DMS79 treated with DMSO at 0.1 percent for 48 hours (cell line): Measurements from ENCODE around the gene TBC1D4.

Experiments
- DNase-seq: peaks from one replicate; lab custom pipeline; 2025; lab: John Stamatoyannopoulos, UW

TBC1D4 gene, protein sequence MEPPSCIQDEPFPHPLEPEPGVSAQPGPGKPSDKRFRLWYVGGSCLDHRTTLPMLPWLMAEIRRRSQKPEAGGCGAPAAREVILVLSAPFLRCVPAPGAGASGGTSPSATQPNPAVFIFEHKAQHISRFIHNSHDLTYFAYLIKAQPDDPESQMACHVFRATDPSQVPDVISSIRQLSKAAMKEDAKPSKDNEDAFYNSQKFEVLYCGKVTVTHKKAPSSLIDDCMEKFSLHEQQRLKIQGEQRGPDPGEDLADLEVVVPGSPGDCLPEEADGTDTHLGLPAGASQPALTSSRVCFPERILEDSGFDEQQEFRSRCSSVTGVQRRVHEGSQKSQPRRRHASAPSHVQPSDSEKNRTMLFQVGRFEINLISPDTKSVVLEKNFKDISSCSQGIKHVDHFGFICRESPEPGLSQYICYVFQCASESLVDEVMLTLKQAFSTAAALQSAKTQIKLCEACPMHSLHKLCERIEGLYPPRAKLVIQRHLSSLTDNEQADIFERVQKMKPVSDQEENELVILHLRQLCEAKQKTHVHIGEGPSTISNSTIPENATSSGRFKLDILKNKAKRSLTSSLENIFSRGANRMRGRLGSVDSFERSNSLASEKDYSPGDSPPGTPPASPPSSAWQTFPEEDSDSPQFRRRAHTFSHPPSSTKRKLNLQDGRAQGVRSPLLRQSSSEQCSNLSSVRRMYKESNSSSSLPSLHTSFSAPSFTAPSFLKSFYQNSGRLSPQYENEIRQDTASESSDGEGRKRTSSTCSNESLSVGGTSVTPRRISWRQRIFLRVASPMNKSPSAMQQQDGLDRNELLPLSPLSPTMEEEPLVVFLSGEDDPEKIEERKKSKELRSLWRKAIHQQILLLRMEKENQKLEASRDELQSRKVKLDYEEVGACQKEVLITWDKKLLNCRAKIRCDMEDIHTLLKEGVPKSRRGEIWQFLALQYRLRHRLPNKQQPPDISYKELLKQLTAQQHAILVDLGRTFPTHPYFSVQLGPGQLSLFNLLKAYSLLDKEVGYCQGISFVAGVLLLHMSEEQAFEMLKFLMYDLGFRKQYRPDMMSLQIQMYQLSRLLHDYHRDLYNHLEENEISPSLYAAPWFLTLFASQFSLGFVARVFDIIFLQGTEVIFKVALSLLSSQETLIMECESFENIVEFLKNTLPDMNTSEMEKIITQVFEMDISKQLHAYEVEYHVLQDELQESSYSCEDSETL (N-terminal part only)

DNA sequence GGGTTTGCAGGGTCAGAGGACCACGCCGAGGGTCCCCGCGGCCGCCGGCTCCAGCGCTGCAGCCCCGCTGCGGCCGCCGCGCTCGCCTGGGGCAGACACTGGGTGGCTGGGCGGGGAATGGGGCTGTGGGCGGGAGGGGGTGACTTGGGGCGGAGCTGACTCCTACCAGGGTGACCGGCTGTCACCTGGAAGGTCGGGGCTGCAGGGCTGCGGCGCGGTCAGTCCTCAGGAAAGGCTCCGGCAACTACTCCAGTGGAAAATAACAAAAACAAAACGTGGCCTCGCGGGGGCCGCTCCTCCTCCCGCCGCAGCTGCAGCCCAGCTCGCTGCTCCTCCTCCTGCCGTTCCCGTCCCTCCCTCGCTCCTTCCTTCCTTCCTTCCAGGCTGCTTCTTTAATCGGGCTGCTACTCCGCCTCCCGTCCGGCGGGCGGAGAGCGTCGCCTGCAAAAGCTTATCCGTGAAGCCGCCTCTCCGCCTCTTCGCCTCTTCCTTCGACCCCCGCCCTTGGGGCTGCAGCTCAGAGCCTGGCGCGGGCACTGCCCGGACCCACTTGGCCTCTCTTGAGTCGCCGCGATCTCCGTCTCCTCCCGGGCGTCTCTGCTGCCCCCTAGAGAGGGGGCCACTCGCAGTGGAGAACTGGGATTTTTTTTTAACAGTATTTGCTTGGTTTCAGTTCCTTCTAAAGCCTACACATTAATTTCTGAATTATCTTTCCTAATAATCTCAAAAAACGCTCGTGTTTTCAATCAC lies at the start of gene TBC1D4:
Gene TBC1D4, minus strand, starts transcription at position 100 of the 750 bp plus-strand sequence. CDS start 402 bp downstream, outside the sequence.
- DNase-seq, result peak; percentile 73

DNA sequence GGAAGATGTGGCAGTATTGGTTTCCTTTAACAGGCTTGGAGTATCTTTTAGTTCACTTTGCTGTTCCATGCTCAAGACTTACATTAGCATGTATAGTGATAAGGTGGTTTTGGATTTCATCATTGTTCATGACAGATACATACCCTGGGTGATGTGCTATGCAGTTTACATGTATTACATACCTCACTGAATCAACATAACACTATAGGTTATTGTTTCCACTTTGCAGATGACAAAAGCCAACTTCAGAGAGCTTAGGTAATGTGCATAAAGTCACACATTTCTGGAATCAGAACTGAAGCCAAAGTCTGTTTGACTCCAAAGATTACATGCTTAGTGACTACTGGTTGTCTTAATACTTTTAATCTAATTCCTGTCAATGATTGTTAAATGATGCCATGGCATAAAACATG lies 48.6 kb upstream of the TBC1D4 start:
- DNase-seq, result no peak

DNA sequence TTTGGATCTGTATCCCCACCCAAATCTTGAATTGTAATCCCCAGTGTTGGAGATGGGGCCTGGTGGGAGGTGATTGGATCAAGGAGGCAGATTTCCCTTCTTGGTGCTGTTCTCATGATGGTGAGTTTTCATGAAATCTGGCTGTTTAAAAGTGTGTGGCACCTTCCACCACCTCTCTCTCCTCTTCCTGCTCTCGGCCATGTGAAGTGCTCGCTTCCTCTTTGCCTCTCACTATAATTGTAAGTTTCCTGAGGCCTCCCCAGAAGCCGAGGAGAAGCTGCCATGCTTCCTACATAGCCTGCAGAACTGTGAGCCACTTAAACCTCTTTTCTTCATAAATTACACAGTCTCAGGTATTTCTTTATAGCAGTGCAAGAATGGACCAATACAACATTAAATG lies 40.0 kb upstream of the TBC1D4 start:
- no peak for DNase-seq

DNA sequence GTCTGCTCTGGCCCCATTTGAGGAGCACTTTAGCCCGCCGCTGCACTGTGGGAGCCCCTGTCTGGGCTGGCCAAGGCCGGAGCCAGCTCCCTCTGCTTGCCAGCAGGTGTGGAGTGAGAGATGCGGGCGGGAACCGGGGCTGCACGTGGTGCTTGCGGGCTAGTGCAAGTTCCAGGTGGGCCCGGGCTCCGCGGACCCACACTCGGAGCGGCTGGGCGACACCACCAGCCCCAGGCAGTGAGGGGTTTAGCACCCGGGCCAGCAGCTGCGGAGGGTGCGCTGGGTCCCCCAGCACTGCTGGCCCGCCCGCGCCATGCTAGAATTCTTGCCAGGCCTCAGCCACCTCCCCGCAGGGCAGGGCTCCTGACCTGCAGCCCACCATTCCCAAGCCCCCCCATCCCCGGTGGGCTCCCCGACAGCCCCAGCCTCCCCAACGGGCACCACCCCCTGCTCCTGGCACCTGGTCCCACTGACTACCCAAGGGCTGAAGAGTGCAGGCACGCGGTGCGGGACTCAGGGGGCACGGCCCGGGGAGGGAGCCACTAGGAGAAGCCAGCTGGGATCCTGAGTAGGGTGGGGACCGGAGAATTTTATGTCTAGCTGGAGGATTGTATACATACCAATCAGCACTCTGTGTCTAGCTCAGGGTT lies 36.6 kb upstream of the TBC1D4 start:
- DNase-seq, result no peak

DNA sequence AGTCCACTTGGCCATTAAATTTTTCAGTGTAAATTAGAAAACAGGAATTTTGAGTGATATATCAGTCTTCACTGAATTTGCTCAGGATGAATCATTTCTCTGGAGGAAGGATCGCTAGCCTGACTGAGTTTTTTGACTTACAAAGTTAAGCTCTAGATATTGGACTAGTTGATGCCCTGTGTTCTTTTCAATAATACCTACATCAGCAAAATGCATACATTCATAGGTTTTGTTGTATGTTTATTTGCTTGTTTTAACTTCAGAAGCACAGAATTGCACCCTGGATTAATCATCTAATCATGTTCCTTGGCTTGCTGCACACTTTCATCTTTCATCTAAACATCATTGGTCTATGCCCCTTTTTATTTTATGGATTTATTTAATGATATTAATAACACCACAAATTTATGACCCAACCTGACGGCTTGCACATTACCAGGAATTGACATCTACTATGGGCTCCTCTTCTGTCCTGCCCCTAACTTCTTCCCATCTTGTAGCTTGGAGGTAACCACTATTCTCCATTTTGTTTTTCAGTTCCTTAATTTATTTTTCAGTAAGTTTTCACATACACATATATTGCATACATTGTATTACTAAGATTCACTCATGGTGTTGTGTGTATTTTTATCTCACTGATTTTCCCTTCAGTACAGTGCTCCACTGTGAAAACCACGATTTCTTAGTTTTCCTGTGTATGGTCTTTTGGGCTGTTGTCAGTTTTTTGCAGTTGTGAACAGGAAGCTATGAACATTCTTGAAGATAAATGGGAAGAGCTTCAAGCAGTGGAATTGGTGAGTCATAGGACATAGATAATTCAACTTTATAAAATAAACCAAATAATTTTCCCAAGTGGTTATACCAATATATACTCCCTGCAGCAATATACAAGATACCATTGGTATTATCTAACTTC lies 32.4 kb upstream of the TBC1D4 start:
- DNase-seq, result no peak

DNA sequence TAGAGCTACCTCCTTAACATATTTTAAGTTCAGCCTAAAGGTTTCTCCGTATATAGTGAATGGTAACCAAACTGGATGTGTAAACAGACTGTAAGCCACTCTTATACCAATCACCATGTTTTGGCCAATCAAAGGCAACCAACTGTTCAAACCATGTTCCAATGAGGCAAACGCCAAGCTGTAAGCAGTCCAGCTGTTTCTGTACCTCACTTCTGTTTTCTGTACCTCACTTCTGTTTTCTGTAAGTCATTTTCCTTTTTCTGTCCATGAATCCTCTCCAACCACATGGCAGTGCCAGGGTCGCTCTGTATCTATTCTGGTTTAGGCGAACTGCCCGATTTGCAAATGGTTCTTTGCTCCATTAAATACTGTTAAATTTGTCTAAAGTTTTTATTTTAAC lies 31.3 kb upstream of the TBC1D4 start:
- no peak for DNase-seq

DNA sequence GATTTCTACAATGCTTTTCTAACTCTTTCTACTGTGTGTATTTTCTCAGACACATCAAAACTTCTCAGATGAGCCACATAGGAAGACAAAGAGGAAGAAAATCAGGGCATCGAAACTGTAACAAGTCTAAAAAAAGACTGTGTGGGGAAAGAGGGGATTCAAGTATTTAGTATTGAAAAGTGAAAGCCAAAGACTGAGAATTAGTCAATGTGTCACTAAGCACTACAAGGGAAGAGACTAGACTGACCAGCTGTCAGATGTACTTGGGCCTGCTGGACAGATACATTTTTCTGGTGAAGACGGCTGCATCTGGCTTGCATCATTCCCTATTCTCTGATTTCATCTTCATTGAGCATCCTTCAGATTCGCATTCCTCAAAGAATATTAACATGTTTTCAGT lies 30.3 kb upstream of the TBC1D4 start:
- DNase-seq, result no peak

DNA sequence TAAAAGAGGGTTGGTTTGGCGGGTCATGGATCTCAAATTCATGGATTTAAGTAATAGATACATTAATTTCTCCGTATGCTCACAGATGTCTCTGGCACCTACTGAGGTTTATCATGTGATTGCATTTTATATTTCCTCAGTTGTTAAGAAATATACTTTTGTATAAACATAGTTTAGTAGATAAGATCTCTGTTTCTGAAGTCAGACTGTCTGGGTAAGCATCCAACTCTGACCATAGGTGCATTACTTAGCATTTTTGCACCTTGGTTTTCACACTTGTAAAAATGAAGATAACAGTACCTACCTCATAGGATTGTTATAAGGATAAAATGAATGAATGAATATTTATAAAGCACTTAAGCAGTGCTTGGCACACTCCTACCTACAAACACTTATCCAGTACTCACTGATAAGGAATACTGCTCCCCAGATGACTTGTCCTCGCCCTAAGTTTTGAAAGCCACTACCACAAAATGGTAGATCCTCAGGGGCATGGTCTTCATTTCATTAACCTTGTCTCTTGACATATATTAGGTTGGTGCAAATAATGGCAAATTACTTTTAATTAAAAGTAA lies 29.2 kb upstream of the TBC1D4 start:
- no peak for DNase-seq

DNA sequence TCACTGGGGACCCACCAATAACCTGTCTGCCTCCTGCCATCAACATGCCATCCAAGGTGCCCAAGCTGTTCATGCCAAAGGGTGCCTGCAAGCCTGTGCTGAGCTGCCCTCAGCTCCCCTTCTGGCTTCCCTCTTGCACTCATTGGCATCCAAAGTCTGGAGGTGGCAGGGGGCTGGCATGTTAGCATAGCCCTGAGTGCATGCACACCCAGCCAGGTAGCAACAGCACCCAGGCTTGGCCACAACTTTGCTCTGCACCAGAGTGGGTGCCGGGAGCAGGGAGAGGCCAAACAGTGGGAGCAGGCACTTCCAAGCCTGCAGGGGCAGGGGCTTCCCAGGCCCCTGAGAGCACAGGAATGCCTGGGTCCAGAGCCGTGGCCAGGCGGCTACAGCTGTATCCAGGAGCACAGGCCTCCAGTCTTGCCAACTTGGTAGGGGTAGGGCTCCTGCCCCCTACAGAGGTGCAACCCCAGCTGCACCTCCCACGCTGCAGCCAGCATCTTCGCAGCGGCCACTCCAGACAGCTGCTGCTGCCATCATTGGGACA lies 26.1 kb upstream of the TBC1D4 start:
- DNase-seq, result no peak

DNA sequence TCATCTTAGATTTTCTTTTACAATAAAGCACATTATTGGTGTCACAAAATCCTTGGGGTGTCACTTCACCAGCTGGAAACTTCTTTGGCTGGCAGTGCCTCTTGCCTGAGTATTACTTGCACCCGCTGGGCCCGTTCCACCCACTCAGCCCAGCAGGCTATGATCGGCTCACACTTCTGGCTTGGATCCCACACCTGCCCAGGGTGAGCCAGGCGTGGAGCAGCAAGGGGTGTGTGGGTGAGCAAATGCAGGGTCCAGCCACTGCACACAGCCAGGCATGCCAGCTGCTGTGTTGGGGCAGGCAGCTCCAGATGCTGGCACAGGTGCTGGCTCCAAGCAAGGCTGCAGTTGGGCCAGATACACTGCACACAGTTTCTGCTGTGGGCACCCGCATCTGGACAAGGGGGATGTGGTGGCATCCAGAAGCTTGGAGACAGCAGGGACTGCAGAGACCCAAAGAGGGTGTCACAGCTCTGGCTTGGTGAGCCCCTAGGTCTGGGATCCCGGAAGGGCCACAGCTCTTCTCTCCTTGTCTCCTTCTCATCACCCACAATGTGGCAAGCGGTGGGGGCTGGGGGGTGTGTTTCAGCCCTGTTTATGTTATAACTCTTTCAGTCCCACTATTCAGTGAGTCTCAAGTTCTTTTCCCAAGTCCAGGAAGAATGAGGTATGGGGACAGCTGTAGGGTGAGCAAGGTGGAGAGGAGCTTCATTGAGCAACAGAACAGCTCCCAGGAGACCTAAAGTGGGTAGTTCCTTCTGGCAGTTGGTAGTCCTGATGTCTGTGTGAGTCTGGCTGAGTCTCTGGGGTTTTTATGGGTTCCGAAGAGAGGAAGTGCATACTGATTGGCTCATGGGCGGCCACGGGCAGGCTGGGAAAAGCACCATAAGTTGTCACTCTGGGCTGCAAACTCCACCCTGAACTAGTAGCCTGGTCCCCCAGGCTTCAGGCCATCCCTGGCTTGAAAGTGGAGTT lies 25.3 kb upstream of the TBC1D4 start:
- peak; percentile 4 for DNase-seq

DNA sequence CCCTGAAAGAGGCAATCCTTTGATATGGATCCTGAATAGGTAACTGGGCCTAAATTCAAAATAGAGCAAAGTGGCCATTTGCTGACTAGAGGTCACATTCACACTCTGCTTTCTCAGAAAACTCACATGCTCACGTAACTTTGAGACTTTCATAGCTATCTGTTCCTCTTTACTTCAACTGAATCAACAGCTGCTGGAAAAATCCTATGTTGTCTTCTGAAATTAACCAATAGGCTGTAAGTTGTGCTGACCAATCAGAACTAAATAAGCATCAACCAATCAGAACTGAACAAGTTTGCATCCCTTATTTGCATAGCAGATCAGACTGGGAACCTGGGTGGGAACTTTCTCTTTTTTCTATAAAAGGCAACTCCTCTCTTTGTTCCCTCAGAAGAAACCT lies 24.0 kb upstream of the TBC1D4 start:
- no peak for DNase-seq

DNA sequence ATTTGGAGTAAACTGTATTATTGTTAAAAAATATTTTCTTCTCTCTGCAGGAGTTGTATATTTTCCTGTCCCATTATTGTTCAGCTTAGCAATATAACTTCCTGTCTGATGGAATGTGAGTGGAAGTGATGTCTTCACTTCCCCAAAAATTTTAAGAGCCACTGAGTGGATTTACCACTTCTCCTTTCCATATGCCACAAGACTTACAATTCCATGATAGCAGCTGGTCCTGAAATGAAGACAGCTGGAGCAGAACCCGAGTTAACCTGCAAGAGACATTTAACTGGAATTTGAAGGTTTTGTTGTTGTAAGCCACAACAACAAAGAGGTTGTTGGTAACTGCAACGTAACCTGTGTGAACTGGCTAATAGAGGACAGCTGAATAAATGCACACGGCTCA lies 23.4 kb upstream of the TBC1D4 start:
- DNase-seq, result no peak

DNA sequence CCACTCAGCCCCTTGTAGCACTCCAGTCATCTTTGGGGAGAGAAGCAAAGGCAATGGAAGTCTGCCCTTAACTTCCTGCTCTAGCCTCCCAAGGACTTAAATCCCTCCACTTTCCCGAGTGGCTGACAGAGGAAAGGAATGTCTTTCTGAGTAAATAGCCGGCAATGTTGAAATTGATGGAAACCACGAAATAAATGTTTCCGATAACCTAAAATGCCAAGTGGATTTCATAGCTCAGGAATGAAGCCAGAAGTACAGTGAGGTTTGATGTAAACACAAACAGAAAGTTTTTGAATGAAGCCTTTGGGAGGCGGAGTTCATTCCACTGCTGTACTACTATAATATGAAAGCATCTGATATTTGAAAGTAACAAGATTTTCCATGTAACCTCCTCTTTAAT lies 14.0 kb upstream of the TBC1D4 start:
- no peak for DNase-seq

DNA sequence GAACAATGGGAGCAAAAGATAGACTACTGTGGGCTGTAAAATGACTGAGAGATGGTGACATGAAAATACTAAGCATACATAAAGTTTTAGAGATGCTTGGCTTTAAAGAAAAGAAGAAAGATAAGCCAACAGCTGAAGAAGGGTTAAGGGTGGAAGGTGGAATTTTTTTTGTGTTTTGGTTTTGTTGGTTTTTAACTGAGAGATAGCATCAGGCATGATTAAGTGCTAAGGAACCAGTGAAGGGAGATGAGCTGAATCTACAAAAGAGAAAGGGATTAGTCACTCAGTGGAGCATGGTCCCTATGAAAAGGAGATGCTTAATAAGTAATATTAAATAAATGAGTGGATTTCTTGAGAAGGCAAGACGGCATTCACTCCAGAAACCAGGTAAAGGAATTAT lies 12.5 kb upstream of the TBC1D4 start:
- no peak for DNase-seq

DNA sequence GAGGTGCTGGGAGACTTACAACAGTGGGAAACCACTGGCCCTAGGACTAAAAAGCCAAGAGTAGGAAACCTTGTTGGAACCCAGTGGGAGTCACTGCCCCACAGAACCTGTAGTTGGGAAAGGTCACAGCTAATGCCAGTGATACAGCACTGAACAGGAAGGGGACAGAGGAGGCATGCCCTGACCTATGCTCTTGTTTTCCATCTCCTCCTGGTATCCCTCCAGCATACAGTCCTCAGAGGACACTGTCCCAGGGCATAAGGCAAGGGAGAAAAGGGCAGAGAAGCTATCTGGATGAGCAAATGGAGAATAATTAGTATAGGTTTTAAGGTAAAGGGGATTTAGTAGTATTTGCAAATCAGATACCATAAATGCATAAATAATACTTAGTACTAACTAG lies 11.2 kb upstream of the TBC1D4 start:
- DNase-seq, result no peak

DNA sequence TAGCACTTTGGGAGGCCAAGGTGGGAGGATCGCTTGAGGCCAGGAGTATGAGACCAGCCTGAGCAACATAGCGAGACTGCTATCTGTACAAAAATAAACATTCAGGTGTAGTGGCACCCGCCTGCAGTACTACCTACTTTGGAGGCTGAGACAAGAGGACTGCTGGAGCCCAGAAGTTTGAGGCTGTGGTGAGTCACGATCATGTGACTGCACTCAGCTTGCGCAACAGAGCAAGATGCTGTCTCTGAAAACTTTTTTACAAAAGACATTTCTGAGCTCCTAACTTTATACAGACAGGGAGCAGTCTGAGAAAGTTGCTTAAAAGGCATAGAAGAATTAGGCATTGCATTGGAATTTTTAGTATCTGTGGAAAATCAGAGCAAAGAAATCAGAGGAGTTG lies 10.4 kb upstream of the TBC1D4 start:
- DNase-seq, result no peak

DNA sequence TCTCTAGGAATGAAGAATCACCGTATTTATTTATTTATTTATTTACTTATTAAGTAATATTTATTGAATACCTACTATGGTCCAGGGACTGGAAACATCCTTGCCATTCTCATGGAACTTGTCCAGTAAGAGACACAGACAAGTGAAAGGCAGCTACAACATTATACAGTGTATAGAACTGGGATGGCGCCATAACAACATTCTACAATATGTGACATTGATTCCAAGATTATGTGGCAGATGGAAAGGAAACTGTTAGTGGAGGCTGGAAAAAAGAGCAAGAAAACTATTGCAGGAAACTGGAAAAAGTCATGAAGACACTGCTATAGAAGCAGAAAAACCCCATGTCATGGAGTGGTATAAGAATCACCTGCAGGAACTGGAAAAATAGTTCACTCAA lies 9.4 kb upstream of the TBC1D4 start:
- DNase-seq, result no peak
